Esophagus (tissue), 2 donors: ENCODE data around the gene MXRA7. TPM values are rescaled to one million over a fixed set of nuclear protein-coding genes. Genes with fewer than 3 reads are reported as not detected.
"Not testable (repeated sequence)": the region's sequence is repeated elsewhere in the genome, so short reads cannot be mapped to it uniquely, and the experiment has no call there.

ENCODE experiments used
- H3K27ac ChIP-seq, 2 donors: one replicate each; pipeline ENCODE4 v1.5.1; 2013; ENCODE audit warnings: low read depth in 2 of 2, mild to moderate bottlenecking in 2 of 2, inconsistent platforms in 1 of 2, low read length in 1 of 2, moderate library complexity in 1 of 2
- H3K27me3 ChIP-seq, 2 donors: one replicate each; pipeline ENCODE4 v1.6.1; 2013; ENCODE audit warnings: low read length in 2 of 2, control low read depth in 1 of 2, mild to moderate bottlenecking in 1 of 2; ENCODE audit not compliant: insufficient read depth in 2 of 2, control insufficient read depth in 1 of 2
- H3K36me3 ChIP-seq, 2 donors: one replicate each; pipeline ENCODE4 v1.6.1; 2013; ENCODE audit warnings: low read length in 1 of 2; ENCODE audit not compliant: control insufficient read depth in 2 of 2, insufficient read depth in 2 of 2
- H3K4me1 ChIP-seq, 2 donors: one replicate each; pipeline ENCODE4 v1.6.1; 2013; ENCODE audit warnings: low read length in 1 of 2; ENCODE audit not compliant: control insufficient read depth in 2 of 2, insufficient read depth in 2 of 2
- H3K4me3 ChIP-seq, 2 donors: one replicate each; pipeline ENCODE4 v1.5.1; 2013; ENCODE audit warnings: low read length in 2 of 2, mild to moderate bottlenecking in 2 of 2, low read depth in 1 of 2, moderate library complexity in 1 of 2
- H3K9me3 ChIP-seq, 2 donors: one replicate each; pipeline ENCODE4 v1.6.1; 2013; ENCODE audit warnings: mild to moderate bottlenecking in 2 of 2, low read depth in 1 of 2, low read length in 1 of 2, moderate library complexity in 1 of 2; ENCODE audit not compliant: control insufficient read depth in 2 of 2, insufficient read depth in 1 of 2
- WGBS, 2 donors: extraction: QIAGEN DNeasy Blood & Tissue Kit; methylation state at CpG; one replicate each; pipeline ENCODE4 v1.1.7; 2013; 5-methylcytosine and 5-hydroxymethylcytosine counted together
- polyA plus RNA-seq, 2 donors: library from polyadenylated mRNA; stranded (reverse); fragments of 200-250 nt; gene quantifications; one replicate each; pipeline ENCODE4 v1.2.3, GENCODE V29; 2013
- donor health status: healthy with polysubstance abuse.
- donor health status: Bipolar disorder and iron deficiency.

The MXRA7 gene
- polyA plus RNA-seq, 2 donors, result 10.0 to 54.0 TPM

DNA sequence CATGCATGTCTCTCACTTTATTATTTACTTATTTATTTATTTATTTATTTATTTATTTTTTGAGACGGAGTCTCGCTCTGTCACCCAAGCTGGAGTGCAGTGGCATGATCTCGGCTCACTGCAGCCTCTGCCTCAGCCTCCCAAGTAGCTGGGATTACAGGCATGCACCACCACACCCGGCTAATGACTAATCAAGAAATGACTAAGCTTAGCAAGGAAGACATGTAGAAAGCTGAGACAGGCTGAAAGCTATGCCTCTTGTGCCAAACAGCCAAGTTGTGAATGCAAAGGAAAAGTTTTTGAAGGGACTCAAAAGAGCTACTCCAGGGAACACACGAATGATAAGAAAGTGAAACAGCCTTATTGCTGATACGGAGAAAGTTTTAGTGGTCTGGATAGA, 35.0 kb upstream of the MXRA7 start:
- not testable (repeated sequence) for H3K4me3 ChIP-seq, H3K27ac ChIP-seq, H3K4me1 ChIP-seq, H3K27me3 ChIP-seq, H3K36me3 ChIP-seq, H3K9me3 ChIP-seq
- WGBS, 2 donors, result 81 to 91% methylated on average over 6 of the region's 6 CpGs

DNA sequence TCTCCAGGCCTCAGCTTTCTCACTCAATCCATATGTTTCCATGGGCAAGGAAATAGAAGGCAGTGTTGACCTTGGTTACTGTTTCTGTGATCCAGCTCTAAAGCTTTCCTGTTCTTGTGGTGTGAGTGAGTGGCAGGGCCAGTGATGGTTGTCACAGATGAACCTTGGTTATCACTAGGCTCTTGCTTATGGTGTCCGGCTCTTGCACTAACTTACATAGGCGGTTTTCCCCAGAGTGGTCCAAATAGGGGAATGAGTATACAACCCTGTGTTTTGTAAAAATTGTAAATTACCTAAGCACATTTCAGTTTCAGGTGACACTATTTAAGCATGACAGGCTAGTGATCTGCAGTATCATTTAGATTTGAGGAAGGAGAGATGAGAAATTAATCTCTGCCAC, 34.0 kb upstream of the MXRA7 start:
- no peak overlapping the region for H3K4me3 ChIP-seq
- no peaks in the 10 kb centered on the region for H3K9me3 ChIP-seq
- no peaks in the 10 kb centered on the region for H3K4me1 ChIP-seq
- no peak overlapping the region for H3K27ac ChIP-seq
- H3K27me3 ChIP-seq, result no peaks in the 10 kb centered on the region
- peaks cover 7 to 8% of the 10 kb centered on the region in 2 donors for H3K36me3 ChIP-seq
- 91 to 96% methylated on average over 2 of the region's 2 CpGs for WGBS, 2 donors

DNA sequence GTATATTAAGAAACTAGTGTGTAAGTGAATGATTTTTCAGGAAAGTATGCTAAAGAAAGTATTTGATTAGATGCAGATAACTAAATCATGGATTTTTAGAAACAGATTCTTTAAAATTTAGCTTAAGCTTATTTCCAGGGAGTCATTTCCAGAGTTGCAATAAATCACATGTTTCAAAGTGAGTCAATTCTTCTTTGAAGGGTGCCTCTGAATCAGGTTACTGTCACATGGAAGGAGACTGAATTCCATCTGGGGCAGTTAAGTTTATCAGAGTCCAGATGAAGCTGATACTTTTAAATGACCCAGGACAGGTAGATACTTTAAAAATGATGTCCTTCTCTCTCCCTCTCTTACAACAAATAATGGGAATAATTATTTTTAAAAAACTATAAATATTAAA, 32.2 kb upstream of the MXRA7 start:
- H3K27ac ChIP-seq, result no peak overlapping the region
- no peaks in the 10 kb centered on the region for H3K9me3 ChIP-seq
- H3K36me3 ChIP-seq, result peaks cover 7 to 8% of the 10 kb centered on the region in 2 donors

DNA sequence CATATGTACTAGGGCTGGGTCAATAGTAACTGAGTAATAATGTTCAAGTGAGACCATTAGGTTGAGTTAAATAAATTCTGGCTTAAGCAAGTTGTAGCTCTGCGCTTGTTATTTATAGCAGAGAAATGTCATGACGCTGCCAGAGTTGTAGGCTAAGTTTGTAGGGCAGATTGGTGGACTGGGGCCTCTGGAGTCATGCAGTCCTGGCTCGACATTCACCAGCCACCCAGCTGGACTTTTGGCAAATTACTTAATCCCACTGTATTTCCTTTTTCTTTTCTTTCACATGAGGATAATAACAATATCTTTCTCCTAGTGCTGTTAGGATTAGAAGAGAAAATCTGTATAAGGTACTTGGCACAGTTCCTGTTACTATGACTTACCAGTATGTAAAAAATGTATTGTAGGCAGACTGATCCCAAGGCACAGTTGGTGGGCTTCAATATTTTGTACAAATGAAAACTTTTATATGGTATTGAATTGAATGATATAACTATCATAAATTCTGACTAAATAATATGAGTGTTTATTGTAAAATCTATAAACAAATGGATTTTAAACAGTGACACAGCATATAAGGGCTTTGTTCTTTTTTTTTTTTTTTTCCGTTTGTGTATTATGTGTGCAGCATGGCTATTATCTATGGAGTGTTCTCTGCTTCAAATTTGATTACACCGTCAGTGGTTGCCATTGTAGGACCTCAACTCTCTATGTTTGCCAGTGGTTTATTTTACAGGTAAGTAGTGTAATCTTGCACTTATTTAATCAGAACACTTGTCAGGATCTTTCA, 29.8 kb upstream of the MXRA7 start:
- Histone ChIP-seq H3K36me3 (peaks cover 7 to 8% of the 10 kb centered on the region in 2 donors), H3K4me3 (no peak overlapping the region), H3K27me3 (no peaks in the 10 kb centered on the region), H3K4me1 (no peaks in the 10 kb centered on the region), H3K27ac (no peak overlapping the region), H3K9me3 (no peaks in the 10 kb centered on the region)
- 63 to 73% methylated on average over 5 of the region's 5 CpGs for WGBS, 2 donors

More for the DNA sequence above, 32.2 kb upstream of the MXRA7 start:
- Histone ChIP-seq H3K4me1 (no peaks in the 10 kb centered on the region), H3K27me3 (no peaks in the 10 kb centered on the region), H3K4me3 (no peak overlapping the region)

DNA sequence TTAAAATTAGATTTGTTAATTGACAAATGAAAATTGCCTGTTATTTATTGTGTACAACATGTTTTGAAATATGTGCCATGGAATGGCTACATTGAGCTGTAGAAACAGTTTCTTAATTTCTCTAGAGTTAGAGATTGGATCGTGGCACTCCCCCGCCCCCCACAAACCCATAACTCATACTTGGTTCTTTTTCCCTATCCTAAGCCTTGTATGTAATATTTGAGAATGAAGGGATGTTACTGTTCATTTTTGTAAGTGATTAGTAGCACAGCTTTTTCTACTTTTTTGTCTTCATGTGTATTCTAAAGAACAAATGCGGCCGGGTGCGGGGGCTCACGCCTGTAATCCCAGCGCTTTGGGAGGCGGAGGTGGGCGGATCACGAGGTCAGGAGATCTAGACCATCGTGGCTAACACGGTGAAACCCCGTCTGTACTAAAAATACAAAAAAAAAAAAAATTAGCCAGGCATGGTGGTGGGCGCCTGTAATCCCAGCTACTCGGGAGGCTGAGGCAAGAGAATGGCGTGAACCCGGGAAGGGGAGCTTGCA, 28.9 kb upstream of the MXRA7 start:
- H3K36me3 ChIP-seq, H3K4me3 ChIP-seq, H3K9me3 ChIP-seq, H3K27me3 ChIP-seq, H3K4me1 ChIP-seq: not testable (repeated sequence)
- H3K27ac ChIP-seq, result peak overlapping the region in 1 of 2 donors; percentile 26
- 87 to 90% methylated on average over 17 of the region's 17 CpGs for WGBS, 2 donors

DNA sequence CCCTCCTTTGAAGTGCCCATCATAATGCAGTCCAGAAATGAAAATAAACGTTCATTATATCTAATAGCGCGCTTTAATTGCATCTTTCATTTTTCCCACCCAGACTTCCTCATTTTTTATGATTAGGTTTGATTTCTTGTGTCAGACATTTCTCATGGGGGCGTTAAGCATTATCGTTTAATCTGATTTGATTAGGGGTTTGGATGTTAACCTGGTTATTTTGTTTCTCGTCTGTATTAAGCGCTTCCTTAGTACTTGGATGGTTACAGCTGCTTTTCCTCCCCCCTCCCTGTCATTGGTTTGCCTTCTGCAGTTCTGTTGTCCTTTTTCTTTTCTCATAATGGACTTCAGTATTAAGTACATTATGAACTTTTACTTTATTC, 27.7 kb upstream of the MXRA7 start:
- H3K4me1 ChIP-seq, result peaks cover 0 to 2% of the 10 kb centered on the region in 2 donors
- peak overlapping the region; percentile 99 to 100 for H3K27ac ChIP-seq
- WGBS, 2 donors, result 3 to 4% methylated on average over 7 of the region's 7 CpGs
- H3K9me3 ChIP-seq, result no peaks in the 10 kb centered on the region
- H3K36me3 ChIP-seq, result peaks cover 3 to 9% of the 10 kb centered on the region in 2 donors
- peak overlapping the region in 1 of 2 donors; percentile 74 for H3K4me3 ChIP-seq
- H3K27me3 ChIP-seq, result no peaks in the 10 kb centered on the region

DNA sequence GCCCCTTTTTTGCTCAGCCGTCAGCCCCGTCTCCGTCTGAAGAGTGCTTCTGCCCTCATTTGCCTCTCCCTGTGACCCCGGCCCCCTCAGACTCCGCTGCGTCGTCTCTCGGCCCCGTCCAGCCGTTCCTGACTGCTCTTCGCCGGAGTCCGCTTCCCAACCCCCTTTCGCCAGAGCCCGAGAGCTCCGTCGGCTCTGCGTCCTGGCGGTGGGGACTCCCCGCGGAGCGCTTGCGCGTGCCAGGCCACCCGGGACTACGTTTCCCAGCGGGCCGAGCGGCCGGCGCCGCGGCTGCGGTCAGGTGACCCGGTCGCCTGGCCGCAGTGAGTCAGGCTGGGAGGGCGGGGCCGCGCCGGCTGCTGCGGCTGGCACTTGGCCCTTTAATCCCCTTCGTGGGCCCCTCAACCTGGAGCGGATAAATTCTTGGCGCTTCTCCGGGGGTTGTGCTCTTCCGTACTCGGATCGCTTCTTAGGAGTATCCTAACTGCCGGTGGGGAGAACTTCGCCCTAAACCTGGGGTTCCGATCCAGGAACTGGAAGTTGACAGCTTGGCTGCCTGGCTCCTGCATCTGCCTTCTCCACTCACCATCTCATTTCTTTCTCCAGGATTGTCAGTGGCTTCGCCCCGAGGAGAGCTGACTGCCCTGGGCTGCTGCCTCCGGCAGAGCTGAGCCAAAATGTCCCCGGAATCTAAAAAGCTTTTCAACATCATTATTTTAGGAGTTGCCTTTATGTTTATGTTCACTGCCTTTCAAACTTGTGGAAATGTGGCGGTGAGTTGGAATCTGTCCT, 27.1 kb upstream of the MXRA7 start, which contains the start of gene MFSD11:
Gene MFSD11 (plus strand): TSS at position 444 of the 792 bp plus-strand sequence. CDS start 234 bp downstream, at position 678.
- H3K4me1 ChIP-seq, result peaks cover 0 to 2% of the 10 kb centered on the region in 2 donors

DNA sequence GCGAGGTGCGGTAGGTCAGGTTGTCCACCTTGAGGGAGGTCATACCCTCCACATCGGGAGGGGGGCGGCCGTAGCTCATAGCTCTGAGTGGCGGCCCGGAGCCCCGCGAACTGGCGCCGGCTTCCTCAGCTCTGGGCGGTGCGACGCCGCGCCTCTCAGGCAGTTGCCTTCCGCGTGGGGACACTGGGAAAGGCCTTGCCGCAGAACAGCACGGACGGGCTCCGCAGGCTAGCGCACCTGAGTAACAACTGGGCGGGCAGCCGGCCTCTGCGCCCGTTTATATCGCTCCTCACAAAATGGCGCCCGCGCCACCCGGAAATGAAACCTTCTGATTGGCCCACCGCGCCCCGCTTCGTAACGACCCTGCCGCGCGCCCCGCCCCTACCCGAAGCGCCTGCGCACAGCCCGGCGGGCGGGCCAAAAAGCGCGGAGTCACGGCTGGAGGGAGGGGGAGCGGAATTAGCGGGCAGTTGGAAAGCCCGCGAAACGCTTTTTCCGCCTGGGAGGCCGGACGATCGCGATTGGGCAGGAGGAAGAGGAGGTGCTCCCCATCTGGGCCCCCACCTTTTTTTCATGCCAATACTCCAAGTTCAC, 26.4 kb upstream of the MXRA7 start, which contains the start of gene SRSF2:
Gene SRSF2 (minus strand): TSS at position 250 of the 594 bp plus-strand sequence. CDS start 171 bp downstream, at position 79.
- 0% methylated on average over 52 to 60 of the region's 60 CpGs for WGBS, 2 donors
- Histone ChIP-seq H3K9me3 (no peaks in the 10 kb centered on the region), H3K36me3 (peaks cover 0 to 7% of the 10 kb centered on the region in 2 donors), H3K27me3 (no peaks in the 10 kb centered on the region), H3K27ac (peak within 1 kb of the TSS; percentile 100), H3K4me1 (peaks cover 0 to 2% of the 10 kb centered on the region in 2 donors), H3K4me3 (peak within 1 kb of the TSS; percentile 87 to 100)

More for the DNA sequence above, 27.1 kb upstream of the MXRA7 start, which contains the start of gene MFSD11:
- Histone ChIP-seq H3K27ac (peak within 1 kb of the TSS; percentile 100), H3K4me3 (peak within 1 kb of the TSS; percentile 87 to 100), H3K9me3 (no peaks in the 10 kb centered on the region), H3K36me3 (peaks cover 0 to 9% of the 10 kb centered on the region in 2 donors), H3K27me3 (no peaks in the 10 kb centered on the region)
- WGBS, 2 donors, result 0% methylated on average over 55 to 57 of the region's 57 CpGs
